Liver (tissue), 9 donors: Measurements from ENCODE around the gene GATB. TPM values are rescaled to one million over a fixed set of nuclear protein-coding genes. Genes with fewer than 3 reads are reported as not detected.

Source experiments
- DNase-seq: peaks from one replicate; pipeline ENCODE4 v3.0.0-alpha.2; 2017; ENCODE audit warnings: low spot score
- H3K27ac ChIP-seq, 2 donors: one replicate each; pipeline ENCODE4 v1.7.0; 2013; ENCODE audit warnings: inconsistent platforms in 2 of 2, low read length in 2 of 2, control low read depth in 1 of 2, low read depth in 1 of 2, mild to moderate bottlenecking in 1 of 2
- H3K27me3 ChIP-seq, 4 donors: one replicate each; pipeline versions ENCODE4 v1.6.1 to v1.7.0; 2013; ENCODE audit warnings: low read length in 3 of 4, inconsistent platforms in 1 of 4, mild to moderate bottlenecking in 1 of 4, moderate library complexity in 1 of 4; ENCODE audit not compliant: control insufficient read depth in 4 of 4, insufficient read depth in 4 of 4
- H3K36me3 ChIP-seq, 4 donors: one replicate each; pipeline versions ENCODE4 v1.6.1 to v1.7.0; 2013; ENCODE audit warnings: low read length in 3 of 4, mild to moderate bottlenecking in 3 of 4, low read depth in 1 of 4, moderate library complexity in 1 of 4; ENCODE audit not compliant: control insufficient read depth in 4 of 4, insufficient read depth in 3 of 4
- H3K4me1 ChIP-seq, 4 donors: one replicate each; pipeline versions ENCODE4 v1.6.1 to v1.7.0; 2013; ENCODE audit warnings: low read length in 3 of 4, mild to moderate bottlenecking in 3 of 4, moderate library complexity in 1 of 4; ENCODE audit not compliant: control insufficient read depth in 4 of 4, insufficient read depth in 4 of 4
- H3K4me3 ChIP-seq, 3 donors: one replicate each; pipeline versions ENCODE4 v1.6.1 to v1.7.0; 2013; ENCODE audit warnings: low read length in 3 of 3, control low read depth in 1 of 3, low read depth in 1 of 3, mild to moderate bottlenecking in 1 of 3
- H3K9ac ChIP-seq, 2 donors: one replicate each; pipeline ENCODE4 v1.7.0; 2013; ENCODE audit warnings: low read length in 2 of 2, mild to moderate bottlenecking in 2 of 2, moderate library complexity in 2 of 2, control low read depth in 1 of 2, low read depth in 1 of 2
- H3K9me3 ChIP-seq, 4 donors: one replicate each; pipeline versions ENCODE4 v1.6.1 to v1.7.0; 2013; ENCODE audit warnings: low read length in 3 of 4; ENCODE audit not compliant: control insufficient read depth in 4 of 4
- ATF3 ChIP-seq: IDR thresholded peaks from 2 replicates; pipeline ENCODE4 v1.6.1; 2016; ENCODE audit warnings: antibody characterized with exemption
- CTCF ChIP-seq: fragments of 150-350 bp; IDR thresholded peaks from 2 replicates; pipeline ENCODE4 v1.5.1; 2017; ENCODE audit warnings: improper control_type of control experiment, low read depth, low read length; ENCODE audit not compliant: missing input control
- EGR1 ChIP-seq, 2 donors: IDR thresholded peaks; 2 replicates each; pipeline ENCODE4 v1.6.1; 2016 to 2018; ENCODE audit warnings: antibody characterized with exemption in 2 of 2, low read depth in 2 of 2
- FOXA1 ChIP-seq: IDR thresholded peaks from 2 replicates; pipeline ENCODE4 v1.6.1; 2016; ENCODE audit warnings: antibody characterized with exemption
- FOXA2 ChIP-seq: IDR thresholded peaks from 2 replicates; pipeline ENCODE4 v1.6.1; 2016; ENCODE audit warnings: antibody characterized with exemption
- GABPA ChIP-seq, 2 donors: IDR thresholded peaks in 1 of 2; conservative IDR thresholded peaks in 1 of 2; 2 replicates each; pipeline ENCODE4 v1.6.1; 2016; ENCODE audit warnings: antibody characterized with exemption in 2 of 2, mild to moderate bottlenecking in 1 of 2, moderate library complexity in 1 of 2
- HNF4A ChIP-seq, 2 donors: conservative IDR thresholded peaks; 2 replicates each; pipeline ENCODE4 v1.6.1; 2016; ENCODE audit warnings: antibody characterized with exemption in 2 of 2, mild to moderate bottlenecking in 2 of 2
- HNF4G ChIP-seq: IDR thresholded peaks from 2 replicates; pipeline ENCODE4 v1.6.1; 2016; ENCODE audit warnings: antibody characterized with exemption
- MAX ChIP-seq: IDR thresholded peaks from 2 replicates; pipeline ENCODE4 v1.6.1; 2016; ENCODE audit warnings: antibody characterized with exemption
- NR2F2 ChIP-seq: IDR thresholded peaks from 2 replicates; pipeline ENCODE4 v1.6.1; 2016; ENCODE audit warnings: antibody characterized with exemption
- RAD21 ChIP-seq, 2 donors: IDR thresholded peaks; 2 replicates each; pipeline ENCODE4 v1.6.1; 2016; ENCODE audit warnings: antibody characterized with exemption in 2 of 2, mild to moderate bottlenecking in 2 of 2
- REST ChIP-seq: IDR thresholded peaks from 2 replicates; pipeline ENCODE4 v1.6.1; 2016; ENCODE audit warnings: antibody characterized with exemption, mild to moderate bottlenecking
- RXRA ChIP-seq, 2 donors: IDR thresholded peaks; 2 replicates each; pipeline ENCODE4 v1.6.1; 2017 to 2018; ENCODE audit warnings: antibody characterized with exemption in 2 of 2, mild to moderate bottlenecking in 1 of 2
- SP1 ChIP-seq: IDR thresholded peaks from 2 replicates; pipeline ENCODE4 v1.6.1; 2018; ENCODE audit warnings: antibody characterized with exemption, mild to moderate bottlenecking
- TAF1 ChIP-seq: conservative IDR thresholded peaks from 2 replicates; pipeline ENCODE4 v1.6.1; 2016; ENCODE audit warnings: antibody characterized with exemption, mild to moderate bottlenecking
- YY1 ChIP-seq: IDR thresholded peaks from 2 replicates; pipeline ENCODE4 v1.6.1; 2016; ENCODE audit warnings: antibody characterized with exemption, mild to moderate bottlenecking
- ZBTB33 ChIP-seq: IDR thresholded peaks from 2 replicates; pipeline ENCODE4 v1.6.1; 2016; ENCODE audit warnings: antibody characterized with exemption
- WGBS: extraction: QIAGEN DNeasy Blood & Tissue Kit; methylation state at CpG from one replicate; pipeline ENCODE4 v1.1.7; 2013; 5-methylcytosine and 5-hydroxymethylcytosine counted together
- polyA plus RNA-seq, 2 donors: library from polyadenylated mRNA; stranded (reverse) in 1 of 2; unstranded in 1 of 2; fragments of 200-250 nt in 1 of 2; fragments of >200 nt in 1 of 2; fragmentation: Nextera tagmentation in 1 of 2; extraction: Ambion mirVana in 1 of 2; gene quantifications; one replicate each; pipeline versions ENCODE4 v1.2.1 to v1.2.3, GENCODE V29; 2013 to 2015
- total RNA-seq, 2 donors: library from RNA; depleted of rRNA; stranded (reverse); fragments of >200 nt; gene quantifications; one replicate each; pipeline ENCODE4 v1.2.3, GENCODE V29; 2014
- donor health status: healthy.
- donor health status: healthy.
- donor health status: healthy.
- donor health status: healthy.
- donor health status: healthy.

The GATB gene
- total and polyA plus RNA-seq, 4 donors, result 10.4 to 17.3 (median 12.5) TPM

GRCh38 chr4:151666501-151666900 is 94.3 kb downstream of the GATB start:
- no peaks in the 10 kb centered on the region for H3K4me1 ChIP-seq
- H3K27ac ChIP-seq, result no peak overlapping the region
- WGBS, result 91% methylated on average over 5 of the region's 5 CpGs
- peaks cover 0 to 6% (median 2%) of the 10 kb centered on the region in 4 donors for H3K36me3 ChIP-seq
- DNase-seq, result no peak
- TF ChIP-seq GABPA (IDR thresholded peaks at IDR 0.05 in 1 of 2, conservative IDR thresholded peaks at IDR 0.05 in 1 of 2), result no peak
- no peak for TF ChIP-seq ZBTB33
- no peak overlapping the region for H3K9ac ChIP-seq
- no peak overlapping the region for H3K4me3 ChIP-seq
- H3K9me3 ChIP-seq, result no peaks in the 10 kb centered on the region
- H3K27me3 ChIP-seq, result no peaks in the 10 kb centered on the region

GRCh38 chr4:151665785-151666127 is 95.1 kb downstream of the GATB start:
- no peaks in the 10 kb centered on the region for H3K4me1 ChIP-seq
- no peak for DNase-seq
- no peak overlapping the region for H3K9ac ChIP-seq
- peaks cover 0 to 6% (median 1%) of the 10 kb centered on the region in 4 donors for H3K36me3 ChIP-seq
- no peak overlapping the region for H3K4me3 ChIP-seq
- H3K27ac ChIP-seq, result no peak overlapping the region
- no peaks in the 10 kb centered on the region for H3K9me3 ChIP-seq
- 97% methylated on average over 9 of the region's 9 CpGs for WGBS
- no peaks in the 10 kb centered on the region for H3K27me3 ChIP-seq
- TF ChIP-seq YY1, result no peak
- TF ChIP-seq ZBTB33, result no peak
- no peak for TF ChIP-seq CTCF
- TF ChIP-seq SP1, result no peak
- TF ChIP-seq FOXA1, result no peak
- TF ChIP-seq FOXA2, result no peak
- TF ChIP-seq NR2F2, result no peak
- no peak for TF ChIP-seq GABPA (IDR thresholded peaks at IDR 0.05 in 1 of 2, conservative IDR thresholded peaks at IDR 0.05 in 1 of 2)
- TF ChIP-seq RXRA (IDR thresholded peaks at IDR 0.05), result no peak
- no peak for TF ChIP-seq TAF1
- TF ChIP-seq EGR1 (IDR thresholded peaks at IDR 0.05; ENCODE audit: low read depth in 2 of 2), result no peak
- no peak for TF ChIP-seq REST
- TF ChIP-seq HNF4A (conservative IDR thresholded peaks at IDR 0.05), result no peak
- TF ChIP-seq RAD21 (IDR thresholded peaks at IDR 0.05), result no peak
- no peak for TF ChIP-seq HNF4G
- no peak for TF ChIP-seq ATF3
- no peak for TF ChIP-seq MAX
